Stimulated activated CD4-positive, alpha-beta T cell treated with anti-CD3 and anti-CD28 coated beads, Interleukin-4, amount 100 ng/mL, for 1 hour (primary cell): ENCODE data around the gene AKAP3.
A peak's percentile ranks its signal among the peaks of the same experiment; 100 is the strongest.

Source experiments
- DNase-seq: peaks from one replicate; pipeline ENCODE4 v3.0.0-alpha.2; 2020

Gene AKAP3

DNA sequence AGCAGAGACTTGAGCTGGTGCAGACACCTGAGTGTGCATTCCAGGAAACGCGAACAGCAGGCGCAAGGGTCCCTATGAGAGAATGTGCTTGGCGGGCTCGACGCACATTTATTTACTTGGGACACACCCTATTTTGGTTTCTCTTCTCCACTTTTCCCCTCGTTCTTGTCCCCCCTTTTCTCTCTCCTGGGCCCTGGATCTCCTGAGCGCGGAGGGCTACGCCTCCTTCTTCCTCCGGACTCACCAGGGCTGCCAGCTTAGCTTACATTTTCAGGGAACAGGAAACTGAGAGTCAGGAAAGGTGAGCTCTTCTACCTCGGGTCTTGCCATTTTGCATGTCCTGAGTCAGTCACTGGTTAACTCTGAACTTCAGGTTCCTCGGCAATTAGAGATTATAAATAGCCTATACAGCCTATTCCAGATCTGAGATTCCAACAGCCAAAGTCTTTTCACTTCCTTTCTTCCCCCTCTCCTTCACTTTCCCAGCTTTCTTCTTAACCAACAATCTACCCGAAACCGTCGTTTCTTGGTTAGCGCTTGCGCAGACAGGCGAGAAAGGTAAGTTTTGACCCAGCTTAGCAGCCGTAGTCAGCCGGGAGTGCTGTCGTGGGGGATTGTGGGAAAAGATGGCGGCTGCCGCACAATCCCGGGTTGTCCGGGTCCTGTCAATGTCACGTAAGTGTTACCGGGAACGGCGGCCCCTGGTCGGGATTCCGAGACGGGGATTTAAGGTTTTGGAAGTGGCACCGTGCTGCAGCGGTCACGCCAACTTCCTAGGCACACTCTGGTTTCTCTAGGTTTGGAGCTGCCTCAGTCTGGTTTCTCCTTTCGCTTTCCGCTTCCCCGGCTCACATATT, at the start of gene AKAP3, which contains the start of gene NDUFA9:
Gene AKAP3, minus strand, starts transcription at position 551 of the 857 bp plus-strand sequence. CDS start 10,855 bp downstream, outside the sequence.
Gene NDUFA9, plus strand, starts transcription at position 614 of the 857 bp plus-strand sequence. Its CDS starts 13 bp downstream, at position 627.
- DNase-seq = peak; percentile 73

GRCh38 chr12:4690760-4691159, 41.9 kb upstream of the AKAP3 start:
- no peak for DNase-seq

- DNase-seq = no peak
Observed at GRCh38 chr12:4685317-4685716, 36.5 kb upstream of the AKAP3 start.

DNA sequence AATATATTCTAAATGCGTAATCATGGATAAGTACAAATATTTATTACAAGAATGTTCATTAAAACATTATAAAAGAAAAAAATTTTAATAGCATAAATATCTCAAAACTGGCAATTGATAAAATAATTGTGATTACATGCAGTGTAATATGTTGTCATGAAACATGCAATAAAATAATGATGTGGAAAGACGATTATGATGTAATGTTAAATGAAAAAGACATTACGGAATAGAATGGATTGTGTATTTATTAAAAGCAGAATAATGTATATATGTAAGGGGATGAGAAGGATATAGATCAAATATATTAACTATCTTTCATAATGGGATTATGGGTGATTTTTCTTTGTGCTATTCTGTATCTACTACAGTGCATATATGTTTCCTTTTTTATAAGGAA, 32.9 kb upstream of the AKAP3 start:
- DNase-seq = no peak

- DNase-seq = no peak
Observed at GRCh38 chr12:4679711-4680110, 30.9 kb upstream of the AKAP3 start.

DNA sequence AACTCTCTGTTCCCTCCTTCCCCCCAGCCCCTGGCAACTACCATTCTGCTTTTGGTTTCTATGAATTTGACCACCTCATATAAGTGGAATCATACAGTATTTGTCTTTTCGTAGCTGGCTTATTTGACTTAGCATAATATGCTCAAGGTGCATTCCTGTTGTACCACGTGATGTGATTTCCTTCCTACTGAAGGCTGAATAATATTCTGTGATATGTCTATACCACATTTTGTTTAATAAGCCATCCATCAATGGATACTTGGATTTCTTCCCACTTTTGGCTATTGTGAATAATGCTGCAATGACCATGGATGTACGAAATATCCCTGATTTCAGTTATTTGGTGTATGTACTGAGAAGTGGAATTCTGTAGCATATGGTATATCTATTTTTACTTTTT, 16.4 kb upstream of the AKAP3 start:
- no peak for DNase-seq

GRCh38 chr12:4663971-4664505, 15.2 kb upstream of the AKAP3 start:
- DNase-seq = no peak

- no peak for DNase-seq
Observed at GRCh38 chr12:4653691-4654090, 4.8 kb upstream of the AKAP3 start.

GRCh38 chr12:4653257-4653656, 4.4 kb upstream of the AKAP3 start:
- no peak for DNase-seq

DNA sequence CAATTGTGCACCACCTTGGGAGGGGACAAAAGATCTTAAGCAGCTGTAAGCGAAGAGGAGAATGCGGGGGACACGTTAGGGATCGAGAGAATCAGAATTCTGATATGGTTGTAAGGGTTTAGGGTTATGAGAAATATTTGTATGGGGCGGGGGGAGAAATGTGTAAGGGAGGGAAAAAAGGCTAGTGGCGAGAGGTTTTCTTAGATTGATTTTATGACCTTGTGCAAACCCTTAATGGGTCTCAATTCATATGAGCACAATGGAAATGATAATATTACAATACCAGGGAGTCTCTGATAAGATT, 459 bp upstream of the AKAP3 start:
- no peak for DNase-seq

DNA sequence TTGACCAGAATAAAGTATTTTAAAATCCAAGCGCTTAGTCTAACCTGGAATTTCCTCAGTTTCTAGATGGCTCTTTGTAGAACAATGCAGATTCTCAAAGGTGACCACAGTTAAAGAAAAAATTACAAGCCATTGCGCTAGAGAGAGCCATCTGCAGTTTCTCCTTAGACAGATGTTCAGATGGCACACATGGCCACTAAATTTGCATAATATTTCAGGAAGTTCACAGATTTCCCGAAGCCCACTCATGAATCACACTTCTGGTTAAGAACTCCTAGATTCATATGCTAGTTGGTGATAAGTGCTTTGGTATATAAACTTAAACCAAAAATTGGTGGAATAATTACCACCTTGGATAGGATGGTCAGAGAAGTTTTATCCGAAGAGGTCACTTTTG, 749 bp downstream of the AKAP3 start:
- no peak for DNase-seq

GRCh38 chr12:4645023-4645422, 3.8 kb downstream of the AKAP3 start:
- DNase-seq = no peak

DNA sequence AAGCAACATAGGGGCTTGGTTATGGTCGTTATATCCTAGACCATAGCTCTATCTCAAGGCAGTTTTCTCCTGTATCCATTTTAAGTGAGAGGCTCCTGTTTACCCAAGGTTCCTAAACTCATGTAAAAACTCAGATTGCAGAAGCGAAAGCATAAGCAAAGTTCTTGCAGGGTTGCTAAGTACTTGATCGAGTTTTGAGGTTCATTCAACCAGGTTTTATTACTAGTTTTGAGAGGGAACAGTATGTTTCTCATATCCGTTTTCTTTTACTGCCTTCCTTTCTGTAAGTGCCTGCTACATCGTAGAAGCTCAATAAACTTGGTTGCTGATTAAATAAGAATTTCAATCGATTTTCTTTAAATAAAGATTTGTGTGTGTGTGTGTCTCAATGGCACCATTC, 5.1 kb downstream of the AKAP3 start:
- DNase-seq = no peak

- no peak for DNase-seq
Observed at GRCh38 chr12:4630262-4630661, 18.6 kb downstream of the AKAP3 start.

GRCh38 chr12:4628406-4628805, 20.4 kb downstream of the AKAP3 start:
- DNase-seq = no peak

- no peak for DNase-seq
Observed at GRCh38 chr12:4626543-4626942, 22.3 kb downstream of the AKAP3 start.

DNA sequence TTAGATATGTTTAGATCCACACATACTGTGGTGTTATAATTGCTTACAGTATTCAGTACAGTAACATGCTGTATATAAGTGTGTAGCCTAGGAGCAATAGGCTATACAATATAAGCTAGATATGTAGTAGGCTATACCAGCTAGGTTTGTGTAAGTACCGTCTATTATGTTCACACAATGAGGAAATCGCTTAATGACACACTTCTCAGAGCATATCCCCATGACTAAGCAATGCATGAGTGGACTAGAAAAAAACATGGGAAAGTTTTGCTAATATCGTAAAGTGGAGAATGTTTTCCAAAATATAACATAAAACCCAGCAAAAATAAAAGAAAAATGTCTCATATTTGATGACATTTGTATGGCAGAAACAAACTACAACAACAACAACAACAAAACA, 27.3 kb downstream of the AKAP3 start:
- DNase-seq = no peak

GRCh38 chr12:4615667-4616066, 33.2 kb downstream of the AKAP3 start:
- DNase-seq = no peak

DNA sequence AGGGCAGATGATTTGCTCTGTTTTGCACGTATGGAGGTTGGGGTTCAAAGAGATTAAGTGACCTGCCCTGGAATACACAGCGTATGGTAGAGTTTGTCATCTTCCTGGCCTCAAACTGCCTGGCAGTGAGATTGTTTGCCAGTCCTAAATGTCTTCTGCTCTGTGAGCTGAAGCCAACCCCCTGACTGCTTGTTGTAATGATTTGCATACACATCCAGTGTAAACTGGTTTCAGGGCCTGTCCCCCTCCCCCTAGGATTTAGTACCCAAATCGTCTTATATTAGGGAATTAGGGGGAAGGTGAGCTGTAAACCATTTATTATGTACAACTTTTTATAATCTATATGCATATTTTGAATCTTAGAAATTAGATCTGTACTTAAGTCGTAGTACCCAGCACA, 38.4 kb downstream of the AKAP3 start:
- DNase-seq = no peak

- DNase-seq = no peak
Observed at GRCh38 chr12:4609071-4609470, 39.8 kb downstream of the AKAP3 start.

DNA sequence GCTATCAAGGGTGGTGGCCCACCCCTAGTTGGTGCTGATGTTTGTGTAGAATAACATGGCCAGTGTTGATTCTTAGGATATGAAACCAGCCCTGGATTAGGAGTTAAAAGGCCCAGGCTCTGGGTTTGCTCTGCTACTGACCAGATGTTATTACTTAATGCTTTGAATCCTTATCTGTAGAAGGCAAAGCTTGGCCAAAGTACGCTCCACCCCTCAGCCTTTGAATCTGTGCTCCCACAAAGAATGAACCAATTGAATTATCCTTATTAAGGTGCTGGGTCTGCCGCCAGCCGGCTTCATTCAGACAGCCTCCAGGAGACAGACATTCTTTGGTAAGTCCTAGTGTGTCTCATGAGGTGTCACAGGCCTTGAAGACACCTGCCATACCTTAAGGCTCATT, 41.8 kb downstream of the AKAP3 start:
- DNase-seq = no peak

- peak; percentile 77 for DNase-seq
Observed at GRCh38 chr12:4604684-4605193, 44.1 kb downstream of the AKAP3 start.

DNA sequence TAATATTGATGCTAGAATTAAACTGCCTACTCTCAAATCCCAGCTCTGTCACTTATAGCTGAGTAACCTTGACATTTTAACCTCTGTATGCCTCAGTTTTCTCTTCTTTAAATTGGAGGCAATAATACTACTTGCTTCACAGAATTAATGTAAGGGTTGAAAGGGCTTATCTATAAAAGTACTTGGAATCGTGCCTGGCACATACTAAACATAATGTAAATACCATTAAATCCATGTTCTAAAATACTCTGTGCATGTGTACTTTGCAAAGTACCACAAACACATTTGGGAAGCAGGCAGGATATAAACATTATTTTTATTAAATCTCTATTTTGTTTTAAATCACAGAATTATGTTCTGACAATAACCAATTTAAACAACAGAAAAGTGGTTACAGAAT, 44.9 kb downstream of the AKAP3 start:
- DNase-seq = no peak

DNA sequence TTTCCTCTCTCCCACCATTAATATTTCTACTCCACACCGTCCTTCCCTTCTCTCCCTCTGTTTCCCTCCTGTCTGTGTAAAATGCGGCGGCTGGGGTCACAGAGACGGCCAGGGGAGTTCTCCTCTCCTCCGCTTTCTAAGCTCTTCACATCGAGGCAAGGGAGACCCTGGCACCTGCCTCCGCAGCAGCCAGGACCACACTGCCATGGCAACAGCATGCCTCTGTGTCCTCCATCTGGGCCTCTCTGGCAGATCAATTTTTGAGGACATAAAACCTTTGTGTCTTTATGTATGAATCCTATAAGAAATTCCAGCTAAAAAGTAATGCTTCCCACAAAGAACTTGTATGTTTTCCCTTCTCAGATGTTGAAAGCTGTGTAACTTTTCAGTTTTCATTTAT, 45.4 kb downstream of the AKAP3 start:
- DNase-seq = no peak

DNA sequence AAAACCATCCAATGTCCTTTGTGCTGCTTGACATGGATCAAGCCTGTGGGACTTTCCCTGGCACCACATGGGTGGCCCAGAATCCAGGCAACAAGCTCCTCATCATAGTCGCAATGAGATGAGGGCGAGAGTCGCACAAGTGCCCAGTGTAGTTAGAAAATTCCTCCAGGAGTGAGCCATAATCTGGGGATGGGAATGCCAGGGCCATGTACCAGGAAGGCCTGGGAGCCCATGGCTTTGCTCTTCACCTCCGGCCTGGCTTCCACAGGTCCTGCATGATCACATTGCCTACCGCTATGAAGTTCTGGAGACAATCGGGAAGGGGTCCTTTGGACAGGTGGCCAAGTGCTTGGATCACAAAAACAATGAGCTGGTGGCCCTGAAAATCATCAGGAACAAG, 53.0 kb downstream of the AKAP3 start:
- no peak for DNase-seq
